ENCODE data around the gene LOXL3. TPM values are rescaled to one million over a fixed set of nuclear protein-coding genes. Genes with fewer than 3 reads are reported as not detected.
"Not testable (repeated sequence)": the region's sequence is repeated elsewhere in the genome, so short reads cannot be mapped to it uniquely, and the experiment has no call there.

LOXL3 gene
- total RNA-seq, 1 donor from 2014 or later = 24.2 TPM

- Mint-ChIP-seq H3K27me3 (peaks cover 33% of the 10 kb centered on the region), H3K4me1 (ENCODE audit: low read depth) (no peaks in the 10 kb centered on the region), H3K36me3 (ENCODE audit: insufficient read depth) (no peaks in the 10 kb centered on the region), H3K9me3 (ENCODE audit: low read depth) (no peaks in the 10 kb centered on the region), H3K4me3 (ENCODE audit: low read depth) (no peak overlapping the region), H3K27ac (no peak overlapping the region)
- no peak for TF ChIP-seq CTCF (IDR thresholded peaks at IDR 0.05; ENCODE audit: unreplicated experiment)
- DNase-seq (ENCODE audit: low spot score, unreplicated experiment) = no peak
Measured at GRCh38 chr2:74566754-74567085, 13.0 kb upstream of the LOXL3 start.

GRCh38 chr2:74566076-74566753 lies 12.5 kb upstream of the LOXL3 start:
- H3K27ac Mint-ChIP-seq = no peak overlapping the region
- no peak for DNase-seq (ENCODE audit: low spot score, unreplicated experiment)
- no peaks in the 10 kb centered on the region for H3K9me3 Mint-ChIP-seq (ENCODE audit: low read depth)
- no peaks in the 10 kb centered on the region for H3K4me1 Mint-ChIP-seq (ENCODE audit: low read depth)
- no peaks in the 10 kb centered on the region for H3K36me3 Mint-ChIP-seq (ENCODE audit: insufficient read depth)
- no peak for TF ChIP-seq CTCF (IDR thresholded peaks at IDR 0.05; ENCODE audit: unreplicated experiment)
- H3K27me3 Mint-ChIP-seq = peaks cover 38% of the 10 kb centered on the region
- no peak overlapping the region for H3K4me3 Mint-ChIP-seq (ENCODE audit: low read depth)

- Mint-ChIP-seq H3K27me3 (peaks cover 51% of the 10 kb centered on the region), H3K27ac (no peak overlapping the region), H3K4me1 (ENCODE audit: low read depth) (no peaks in the 10 kb centered on the region), H3K36me3 (ENCODE audit: insufficient read depth) (no peaks in the 10 kb centered on the region), H3K4me3 (ENCODE audit: low read depth) (no peak overlapping the region), H3K9me3 (ENCODE audit: low read depth) (no peaks in the 10 kb centered on the region)
- TF ChIP-seq CTCF (IDR thresholded peaks at IDR 0.05; ENCODE audit: unreplicated experiment) = no peak
- DNase-seq (ENCODE audit: low spot score, unreplicated experiment) = no peak
Measured at GRCh38 chr2:74564222-74564621, 10.5 kb upstream of the LOXL3 start.

- Mint-ChIP-seq H3K27me3 (peaks cover 47% of the 10 kb centered on the region), H3K36me3 (ENCODE audit: insufficient read depth) (no peaks in the 10 kb centered on the region), H3K4me3 (ENCODE audit: low read depth) (no peak overlapping the region), H3K27ac (no peak overlapping the region), H3K4me1 (ENCODE audit: low read depth) (peaks cover 6% of the 10 kb centered on the region), H3K9me3 (ENCODE audit: low read depth) (no peaks in the 10 kb centered on the region)
- no peak for TF ChIP-seq CTCF (IDR thresholded peaks at IDR 0.05; ENCODE audit: unreplicated experiment)
- no peak for DNase-seq (ENCODE audit: low spot score, unreplicated experiment)
Measured at GRCh38 chr2:74562126-74562775, 8.5 kb upstream of the LOXL3 start.

- not testable (repeated sequence) for H3K27ac Mint-ChIP-seq; DNase-seq (ENCODE audit: low spot score, unreplicated experiment); H3K36me3 Mint-ChIP-seq (ENCODE audit: insufficient read depth); H3K4me3 Mint-ChIP-seq (ENCODE audit: low read depth); H3K9me3 Mint-ChIP-seq (ENCODE audit: low read depth); H3K4me1 Mint-ChIP-seq (ENCODE audit: low read depth)
- H3K27me3 Mint-ChIP-seq = peaks cover 44% of the 10 kb centered on the region
Measured at GRCh38 chr2:74561022-74561421, 7.3 kb upstream of the LOXL3 start.

- Mint-ChIP-seq H3K9me3 (ENCODE audit: low read depth) (no peaks in the 10 kb centered on the region), H3K4me3 (ENCODE audit: low read depth) (no peak overlapping the region), H3K27ac (no peak overlapping the region), H3K4me1 (ENCODE audit: low read depth) (peaks cover 6% of the 10 kb centered on the region), H3K27me3 (peaks cover 39% of the 10 kb centered on the region), H3K36me3 (ENCODE audit: insufficient read depth) (no peaks in the 10 kb centered on the region)
- TF ChIP-seq CTCF (IDR thresholded peaks at IDR 0.05; ENCODE audit: unreplicated experiment) = no peak
- DNase-seq (ENCODE audit: low spot score, unreplicated experiment) = no peak
Measured at GRCh38 chr2:74560591-74560990, 6.8 kb upstream of the LOXL3 start.
